Peyer's patch (tissue), 4 donors: ENCODE data around the gene AOPEP. TPM values are rescaled to one million over a fixed set of nuclear protein-coding genes. Genes with fewer than 3 reads are reported as not detected.

Experiments
- DNase-seq, 3 donors: peaks; one replicate each; pipeline ENCODE4 v3.0.0-alpha.2; 2017 to 2019
- H3K27ac ChIP-seq, 4 donors: fragments of 200-600 bp; sonication (generic); one replicate each; pipeline ENCODE4 v1.5.1; 2016 to 2019
- H3K27me3 ChIP-seq, 2 donors: fragments of 200-600 bp; sonication (generic); one replicate each; pipeline ENCODE4 v1.5.1; 2019
- H3K36me3 ChIP-seq, 3 donors: fragments of 200-600 bp; sonication (generic); one replicate each; pipeline ENCODE4 v1.5.1; 2016 to 2019
- H3K4me1 ChIP-seq, 4 donors: fragments of 200-600 bp; sonication (generic); one replicate each; pipeline ENCODE4 v1.5.1; 2016 to 2019
- H3K4me3 ChIP-seq, 4 donors: fragments of 200-600 bp; sonication (generic); 1 replicate in 3 of 4; 2 replicates in 1 of 4; pipeline ENCODE4 v1.5.1; 2016 to 2019; ENCODE audit warnings: mild to moderate bottlenecking in 1 of 4
- H3K9me3 ChIP-seq, 4 donors: fragments of 200-600 bp; sonication (generic); one replicate each; pipeline ENCODE4 v1.5.1; 2016 to 2019; ENCODE audit warnings: mild to moderate bottlenecking in 1 of 4
- POLR2A ChIP-seq, 2 donors: fragments of 450-650 bp; IDR thresholded peaks; one replicate each; pipeline ENCODE4 v1.5.1; 2017; ENCODE audit warnings: antibody characterized with exemption in 2 of 2, mild to moderate bottlenecking in 2 of 2, moderate library complexity in 2 of 2
- total RNA-seq, 4 donors: library from RNA; depleted of rRNA; stranded (reverse); fragments of >200 nt; gene quantifications; one replicate each; pipeline ENCODE4 v1.1.0, GENCODE V29; 2016
- TF ChIP-seq, protein P1 (sequence below), 6 experiments: fragments of 450-650 bp in 4 of 6; fragments of 200-600 bp in 2 of 6; sonication (generic) in 1 of 6; IDR thresholded peaks; one replicate each; pipeline ENCODE4 v1.5.1; 2017 to 2019; ENCODE audit warnings: antibody characterized with exemption in 6 of 6, mild to moderate bottlenecking in 3 of 6, moderate library complexity in 1 of 6

Gene AOPEP
- total RNA-seq, 4 donors from 2014 or later = 83.5 to 272 (median 117) TPM

DNA sequence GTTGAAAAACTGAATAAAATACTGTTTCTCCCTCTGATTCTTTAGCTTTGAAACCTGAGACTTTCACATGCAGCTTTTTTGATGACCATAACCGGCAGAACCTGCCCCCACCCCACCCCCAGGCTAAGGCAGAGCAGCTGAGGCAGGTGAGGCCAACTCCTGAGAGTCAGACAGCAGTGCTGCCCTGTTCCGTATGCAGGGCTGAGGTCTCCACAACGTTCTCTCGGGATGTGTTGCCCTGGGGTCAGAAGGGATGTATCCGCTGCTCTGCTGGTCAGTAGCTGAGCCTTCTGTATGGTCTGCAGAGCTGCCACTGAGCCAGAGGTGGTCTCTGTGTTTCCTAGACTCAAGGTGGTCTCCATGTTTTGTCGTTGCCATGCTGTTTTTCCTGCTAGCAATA is 190.5 kb downstream of the AOPEP start:
- H3K36me3 ChIP-seq = no peaks in the 10 kb centered on the region
- TF ChIP-seq POLR2A (IDR thresholded peaks at IDR 0.05) = no peak
- TF ChIP-seq, protein P1, sequence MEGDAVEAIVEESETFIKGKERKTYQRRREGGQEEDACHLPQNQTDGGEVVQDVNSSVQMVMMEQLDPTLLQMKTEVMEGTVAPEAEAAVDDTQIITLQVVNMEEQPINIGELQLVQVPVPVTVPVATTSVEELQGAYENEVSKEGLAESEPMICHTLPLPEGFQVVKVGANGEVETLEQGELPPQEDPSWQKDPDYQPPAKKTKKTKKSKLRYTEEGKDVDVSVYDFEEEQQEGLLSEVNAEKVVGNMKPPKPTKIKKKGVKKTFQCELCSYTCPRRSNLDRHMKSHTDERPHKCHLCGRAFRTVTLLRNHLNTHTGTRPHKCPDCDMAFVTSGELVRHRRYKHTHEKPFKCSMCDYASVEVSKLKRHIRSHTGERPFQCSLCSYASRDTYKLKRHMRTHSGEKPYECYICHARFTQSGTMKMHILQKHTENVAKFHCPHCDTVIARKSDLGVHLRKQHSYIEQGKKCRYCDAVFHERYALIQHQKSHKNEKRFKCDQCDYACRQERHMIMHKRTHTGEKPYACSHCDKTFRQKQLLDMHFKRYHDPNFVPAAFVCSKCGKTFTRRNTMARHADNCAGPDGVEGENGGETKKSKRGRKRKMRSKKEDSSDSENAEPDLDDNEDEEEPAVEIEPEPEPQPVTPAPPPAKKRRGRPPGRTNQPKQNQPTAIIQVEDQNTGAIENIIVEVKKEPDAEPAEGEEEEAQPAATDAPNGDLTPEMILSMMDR (IDR thresholded peaks at IDR 0.05) = no peak
- peaks cover 0 to 11% (median 0%) of the 10 kb centered on the region in 4 donors for H3K4me1 ChIP-seq
- no peak overlapping the region for H3K27ac ChIP-seq
- DNase-seq = no peak
- H3K27me3 ChIP-seq = no peaks in the 10 kb centered on the region
- no peak overlapping the region for H3K4me3 ChIP-seq
- H3K9me3 ChIP-seq = no peaks in the 10 kb centered on the region

DNA sequence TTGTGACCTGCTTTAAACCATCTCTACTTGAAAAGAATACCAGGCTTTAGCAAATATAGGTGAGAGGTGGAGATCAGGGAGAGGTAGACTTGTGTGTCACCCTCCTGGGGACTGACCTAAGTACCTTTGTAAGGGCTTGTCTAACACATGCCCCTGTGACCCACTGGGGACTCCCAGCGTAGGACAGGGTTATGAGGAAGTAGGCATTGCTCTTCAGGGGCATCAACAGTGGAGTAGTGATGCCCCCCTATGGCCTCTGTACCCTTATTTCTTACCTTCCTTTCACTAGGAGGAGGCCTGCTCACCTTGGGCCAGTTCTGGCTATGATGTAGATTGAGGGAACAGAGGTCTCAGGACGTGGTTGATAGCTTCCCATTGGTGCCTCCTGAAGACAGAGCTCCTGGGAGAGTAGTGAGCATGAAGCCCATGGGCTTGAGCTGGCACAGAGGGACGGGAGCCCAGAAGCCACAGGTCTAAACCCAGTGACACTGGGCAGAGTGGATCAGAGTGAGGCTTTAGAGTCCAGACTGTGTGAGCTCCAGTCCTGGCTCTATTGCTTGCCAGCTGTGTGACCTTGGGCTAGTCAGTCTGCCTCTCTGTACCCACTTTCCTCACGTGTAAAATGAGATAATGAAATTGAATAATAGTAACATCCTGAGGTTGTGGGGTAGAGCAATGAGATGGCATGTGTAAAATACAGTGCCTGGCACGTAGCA is 191.7 kb downstream of the AOPEP start:
- Histone ChIP-seq H3K4me1 (peaks cover 0 to 11% (median 0%) of the 10 kb centered on the region in 4 donors), H3K9me3 (no peaks in the 10 kb centered on the region), H3K4me3 (no peak overlapping the region), H3K27me3 (no peaks in the 10 kb centered on the region), H3K36me3 (no peaks in the 10 kb centered on the region), H3K27ac (no peak overlapping the region)
- TF ChIP-seq POLR2A (IDR thresholded peaks at IDR 0.05) = no peak
- TF ChIP-seq, protein P1 (IDR thresholded peaks at IDR 0.05) = no peak
- DNase-seq = no peak

DNA sequence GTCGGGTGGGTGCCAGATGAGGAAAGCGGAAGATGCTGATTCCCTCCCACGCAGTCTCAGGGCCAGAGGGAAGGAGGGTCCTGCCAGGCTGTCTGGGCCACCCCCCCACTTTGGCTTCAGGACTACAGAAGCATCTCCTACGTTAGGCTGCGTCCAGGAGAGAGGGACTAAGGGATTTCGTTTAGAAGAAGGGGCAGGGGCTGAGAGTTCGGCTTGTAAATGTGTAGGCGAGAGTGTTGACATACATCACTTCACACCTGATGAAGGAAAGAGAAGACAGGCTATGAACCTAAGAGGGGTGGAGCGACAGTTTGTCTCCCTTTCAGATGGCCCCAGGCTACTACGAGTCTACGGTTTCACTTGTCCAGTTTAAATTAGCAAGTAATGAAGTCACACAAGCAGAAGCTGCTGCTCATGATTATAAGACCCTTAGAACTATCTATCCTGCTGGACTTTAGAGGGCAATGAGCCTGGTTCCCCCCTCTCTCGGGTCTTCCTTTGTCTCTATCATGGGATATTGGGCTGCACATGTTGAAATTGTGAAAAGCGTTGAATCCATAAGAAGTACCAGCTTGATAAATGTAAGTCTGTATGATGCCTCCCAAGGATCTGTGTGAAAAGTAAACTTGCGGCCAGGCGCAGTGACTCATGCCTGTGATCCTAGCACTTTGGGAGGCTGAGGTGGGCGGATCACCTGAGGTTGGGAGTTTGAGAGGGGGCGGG is 193.0 kb downstream of the AOPEP start:
- Histone ChIP-seq H3K9me3 (no peaks in the 10 kb centered on the region), H3K27ac (peak overlapping the region in 2 of 4 donors; percentile 76 to 79), H3K36me3 (no peaks in the 10 kb centered on the region), H3K4me3 (no peak overlapping the region), H3K4me1 (no peaks in the 10 kb centered on the region), H3K27me3 (no peaks in the 10 kb centered on the region)
- no peak for TF ChIP-seq POLR2A (IDR thresholded peaks at IDR 0.05)
- TF ChIP-seq, protein P1 (IDR thresholded peaks at IDR 0.05) = no peak
- no peak for DNase-seq

DNA sequence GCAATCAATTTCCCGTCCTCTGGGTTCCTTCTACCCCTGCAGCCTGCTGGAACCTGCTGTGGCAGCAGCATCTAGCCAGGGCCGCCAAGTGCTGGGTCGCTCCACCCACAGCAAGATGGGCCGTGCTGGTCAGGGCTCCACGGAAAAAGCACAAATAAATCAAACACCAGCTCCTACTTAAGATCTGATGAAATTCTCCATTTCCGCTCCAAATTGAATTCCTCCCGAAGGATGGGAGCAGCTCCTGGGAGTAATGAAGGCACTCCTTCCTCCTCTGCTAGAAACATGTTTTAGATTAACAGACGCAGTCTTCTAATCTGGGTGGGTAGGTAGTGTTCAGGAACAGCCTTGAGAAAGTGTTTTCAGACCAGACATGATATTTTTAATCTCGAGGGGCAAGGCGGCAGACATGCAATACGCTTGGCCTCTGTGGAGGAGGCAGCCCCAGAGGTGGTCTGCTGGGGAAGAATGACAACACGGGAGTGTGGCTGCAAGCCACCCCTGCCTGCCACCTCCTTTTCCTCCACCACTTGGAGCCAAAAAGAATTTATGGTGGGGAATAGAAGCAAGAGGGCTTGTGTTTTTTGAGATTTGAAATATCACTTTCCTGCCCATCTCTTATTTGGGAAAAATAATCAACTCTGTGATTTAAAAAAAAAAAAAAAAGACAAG is 194.1 kb downstream of the AOPEP start:
- Histone ChIP-seq H3K4me3 (no peak overlapping the region), H3K27me3 (no peaks in the 10 kb centered on the region), H3K27ac (peak overlapping the region in 3 of 4 donors; percentile 60 to 79 (median 76)), H3K36me3 (no peaks in the 10 kb centered on the region), H3K4me1 (no peaks in the 10 kb centered on the region), H3K9me3 (no peaks in the 10 kb centered on the region)
- no peak for TF ChIP-seq POLR2A (IDR thresholded peaks at IDR 0.05)
- TF ChIP-seq, protein P1 (IDR thresholded peaks at IDR 0.05) = no peak
- DNase-seq = no peak

DNA sequence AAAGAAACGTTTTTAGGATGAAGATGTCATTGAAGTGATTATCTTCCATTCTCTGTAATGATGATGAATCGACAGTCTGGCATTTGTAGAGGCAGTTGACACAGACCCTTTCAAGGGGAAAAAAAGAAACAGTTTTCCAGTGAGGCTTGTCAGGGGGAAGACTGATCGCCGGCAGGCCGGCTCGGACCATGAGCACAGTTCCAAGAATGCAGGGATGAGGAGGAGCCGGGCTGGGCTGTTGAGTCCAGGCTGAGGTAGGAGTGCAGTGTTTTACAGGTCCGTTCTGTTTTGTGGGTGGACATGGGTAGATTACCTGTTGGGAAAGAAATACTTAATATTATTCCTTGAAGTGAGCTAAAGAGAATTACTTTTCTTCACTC is 194.6 kb downstream of the AOPEP start:
- Histone ChIP-seq H3K27ac (peak overlapping the region; percentile 40 to 79 (median 68)), H3K27me3 (no peaks in the 10 kb centered on the region), H3K36me3 (no peaks in the 10 kb centered on the region), H3K4me1 (no peaks in the 10 kb centered on the region), H3K9me3 (no peaks in the 10 kb centered on the region), H3K4me3 (no peak overlapping the region)
- DNase-seq = no peak
- TF ChIP-seq, protein P1 (IDR thresholded peaks at IDR 0.05) = no peak
- no peak for TF ChIP-seq POLR2A (IDR thresholded peaks at IDR 0.05)
